K562 (cell line): ENCODE data around the gene ALK. TPM values are rescaled to one million over a fixed set of nuclear protein-coding genes. Genes with fewer than 3 reads are reported as not detected.

Experiments used
- ATAC-seq: fragments of 200-7000 bp; cut with Tn5 transposase; 3 replicates; pipeline ENCODE4 v1.9.1; 2020; ENCODE audit warnings: moderate library complexity
- BruUV-seq: library from RNA; stranded (reverse); fragments of 400-500 nt; replicated peaks from 2 replicates; lab custom pipeline; 2021; lab: Mats Ljungman, UMichigan
- CTCF ChIA-PET: fragments of 300-600 bp; formaldehyde crosslinking; extraction: SDS; loops from one replicate; lab custom pipeline; 2021; ENCODE audit warnings: low intra/inter-chr PET ratio; lab: Yijun Ruan, JAX
- POLR2A ChIA-PET: fragments of 300-600, 350-650 bp; sonication (Branson Sonifier 250); formaldehyde crosslinking; extraction: SDS; loops from one replicate; lab custom pipeline; 2021; ENCODE audit warnings: antibody characterized with exemption, inconsistent platforms; lab: Yijun Ruan, JAX
- DNase-seq, 4 experiments: peaks; one replicate each; pipeline versions ENCODE4 v3.0.0 to v3.0.0-alpha.2; 2011 to 2018; ENCODE audit warnings: low spot score in 3 of 4, mixed read lengths in 3 of 4; ENCODE audit errors: extremely low read depth in 1 of 4
- FAIRE-seq: peaks from 2 replicates; lab custom pipeline; 2011; peaks lifted over from hg19 to GRCh38; lab: Jason Lieb, UNC
- H2AFZ ChIP-seq: 2 replicates; pipeline ENCODE4 v1.6.0; 2011; ENCODE audit warnings: low read depth, low read length, control low read depth, inconsistent platforms
- H3K27ac ChIP-seq: fragments of 200-600 bp; 3 replicates; pipeline ENCODE4 v1.8.0; 2011; ENCODE audit warnings: low read depth, mild to moderate bottlenecking, control low read depth, inconsistent platforms, low read length, moderate library complexity, mixed read lengths; ENCODE audit errors: extremely low read depth
- H3K27me3 ChIP-seq, 2 experiments: fragments of 300-600 bp in 1 of 2; 2 replicates in 1 of 2; 3 replicates in 1 of 2; pipeline versions ENCODE4 v1.6.0 to v1.8.0; 2011; ENCODE audit warnings: inconsistent platforms in 2 of 2, low read length in 2 of 2, mild to moderate bottlenecking in 1 of 2, mixed read lengths in 1 of 2, moderate library complexity in 1 of 2; ENCODE audit not compliant: control insufficient read depth in 2 of 2, insufficient read depth in 2 of 2
- H3K36me3 ChIP-seq: fragments of 300-600 bp; 3 replicates; pipeline ENCODE4 v1.8.0; 2011; ENCODE audit warnings: mild to moderate bottlenecking, low read length, inconsistent platforms; ENCODE audit not compliant: control insufficient read depth, insufficient read depth
- H3K4me1 ChIP-seq, 2 experiments: fragments of 200-600 bp in 1 of 2; replicated peaks in 1 of 2; 2 replicates in 1 of 2; 3 replicates in 1 of 2; pipeline versions ENCODE4 v1.5.1 to v1.8.0; 2011; ENCODE audit warnings: inconsistent platforms in 2 of 2, low read length in 2 of 2, mild to moderate bottlenecking in 1 of 2, mixed read lengths in 1 of 2, moderate library complexity in 1 of 2; ENCODE audit not compliant: control insufficient read depth in 2 of 2, insufficient read depth in 2 of 2
- H3K4me2 ChIP-seq: 2 replicates; pipeline ENCODE4 v1.6.1; 2011; ENCODE audit warnings: low read length, control low read depth, inconsistent platforms, mixed read lengths; ENCODE audit not compliant: insufficient read depth
- H3K4me3 ChIP-seq: fragments of 200-600 bp; sonication (generic), shearing (Covaris generic); 2 replicates; pipeline ENCODE4 v1.5.1; 2016; ENCODE audit warnings: control low read depth, inconsistent platforms
- H3K79me2 ChIP-seq: fragments of 200-600 bp; 3 replicates; pipeline ENCODE4 v1.8.0; 2011; ENCODE audit warnings: low read length, inconsistent platforms; ENCODE audit not compliant: control insufficient read depth, insufficient read depth
- H3K9ac ChIP-seq, 2 experiments: 2 replicates each; pipeline versions ENCODE4 v1.6.0 to v1.6.1; 2011; ENCODE audit warnings: low read depth in 2 of 2, low read length in 2 of 2, control low read depth in 1 of 2, inconsistent platforms in 1 of 2, mild to moderate bottlenecking in 1 of 2, mixed read lengths in 1 of 2; ENCODE audit not compliant: insufficient read depth in 1 of 2
- H3K9me1 ChIP-seq: one replicate; pipeline ENCODE4 v1.6.0; 2011; ENCODE audit warnings: inconsistent platforms, mild to moderate bottlenecking, low read length, moderate library complexity; ENCODE audit not compliant: control insufficient read depth, insufficient read depth
- H3K9me3 ChIP-seq: replicated peaks from 2 replicates; pipeline ENCODE4 v1.5.1; 2011; ENCODE audit warnings: low read depth, low read length, inconsistent platforms; ENCODE audit not compliant: control insufficient read depth, insufficient read depth
- H4K20me1 ChIP-seq: replicated peaks from 2 replicates; pipeline ENCODE4 v1.6.1; 2011; ENCODE audit warnings: low read length, inconsistent platforms, mixed read lengths; ENCODE audit not compliant: control insufficient read depth, insufficient read depth
- CBX8 ChIP-seq: fragments of 200-600 bp; sonication (generic); IDR thresholded peaks from 2 replicates; pipeline ENCODE4 v1.6.1; 2012; ENCODE audit warnings: borderline replicate concordance, mixed run types, low read depth, mild to moderate bottlenecking, moderate library complexity, mixed read lengths, low read length, control low read depth, inconsistent platforms; ENCODE audit not compliant: poor library complexity, severe bottlenecking; ENCODE audit errors: extremely low read depth
- GATA2 ChIP-seq: sonication (generic); formaldehyde crosslinking; IDR thresholded peaks from 2 replicates; pipeline ENCODE4 v1.4.0; 2020; ENCODE audit warnings: mild to moderate bottlenecking, missing genetic modification reagents
- MCM2 ChIP-seq: fragments of 450-650 bp; IDR thresholded peaks from 2 replicates; pipeline ENCODE4 v1.6.1; 2017; ENCODE audit warnings: low read depth, mild to moderate bottlenecking
- MEF2A ChIP-seq: IDR thresholded peaks from 2 replicates; pipeline ENCODE4 v1.6.1; 2011; ENCODE audit warnings: low read depth, mild to moderate bottlenecking, low read length, moderate library complexity; ENCODE audit not compliant: control insufficient read depth
- MTA1 ChIP-seq: fragments of 450-650 bp; IDR thresholded peaks from 2 replicates; pipeline ENCODE4 v1.6.1; 2017; ENCODE audit warnings: borderline replicate concordance
- NFXL1 ChIP-seq: fragments of 450-650 bp; formaldehyde crosslinking; IDR thresholded peaks from 2 replicates; pipeline ENCODE4 v1.4.0; 2021; ENCODE audit warnings: mild to moderate bottlenecking
- NONO ChIP-seq, 2 experiments: fragments of 200-400 bp in 1 of 2; fragments of 450-650 bp in 1 of 2; formaldehyde crosslinking in 1 of 2; IDR thresholded peaks; 2 replicates each; pipeline ENCODE4 v1.6.1; 2017; ENCODE audit warnings: low read depth in 2 of 2, mild to moderate bottlenecking in 2 of 2, moderate library complexity in 2 of 2, low read length in 1 of 2
- NR2C1 ChIP-seq, 2 experiments: fragments of 450-650 bp; IDR thresholded peaks; 2 replicates each; pipeline ENCODE4 v1.6.1; 2017; ENCODE audit warnings: mild to moderate bottlenecking in 2 of 2, antibody characterized with exemption in 1 of 2, inconsistent platforms in 1 of 2, missing compliant biosample characterization in 1 of 2, missing genetic modification characterization in 1 of 2
- POU5F1 ChIP-seq: fragments of 150-350 bp; IDR thresholded peaks from 2 replicates; pipeline ENCODE4 v1.6.1; 2014; ENCODE audit warnings: borderline replicate concordance, low read length, low read depth, mild to moderate bottlenecking; ENCODE audit not compliant: partially characterized antibody
- PYGO2 ChIP-seq: fragments of 450-650 bp; IDR thresholded peaks from 2 replicates; pipeline ENCODE4 v1.6.1; 2016; ENCODE audit warnings: mild to moderate bottlenecking, missing genetic modification characterization, moderate library complexity, missing compliant biosample characterization
- SIN3B ChIP-seq: fragments of 450-650 bp; IDR thresholded peaks from 2 replicates; pipeline ENCODE4 v1.6.1; 2017; ENCODE audit warnings: low read depth, mild to moderate bottlenecking, moderate library complexity
- ZNF316 ChIP-seq: fragments of 450-650 bp; IDR thresholded peaks from 2 replicates; pipeline ENCODE4 v1.6.1; 2016
- WGBS: fragments of 100-300 bp; shearing (Covaris generic); methylation state at CpG from one replicate; pipeline ENCODE4 v1.1.6; 2016; ENCODE audit warnings: low coverage, mixed read lengths; ENCODE audit not compliant: insufficient coverage; ENCODE audit errors: missing lambda C conversion rate; 5-methylcytosine and 5-hydroxymethylcytosine counted together
- in situ Hi-C: fragments of 300-500 bp; cut with MboI; formaldehyde crosslinking; loops from 4 replicates; pipeline ENCODE4 v1.15.0; 2018; ENCODE audit warnings: inconsistent platforms, mixed read lengths
- intact Hi-C: fragments of 100-400 bp; cut with micrococcal nuclease; formaldehyde crosslinking; loops from 2 replicates; pipeline ENCODE4 v1.14.2; 2022
- polyA plus RNA-seq, 8 experiments: library from polyadenylated mRNA; depleted of rRNA in 4 of 8; stranded (reverse) in 5 of 8; unstranded in 3 of 8; fragments of >200 nt; fragmentation: Nextera tagmentation in 2 of 8; fragmentation: Illumina TruSeq in 1 of 8; extraction: Ambion mirVana in 2 of 8; extraction: Trizol in 1 of 8; gene quantifications; 2 replicates each; pipeline versions ENCODE4 v1.2.1 to v1.2.3, GENCODE V29; 2011 to 2014; ENCODE audit warnings: inconsistent platforms in 1 of 8, missing spikeins in 1 of 8
- total RNA-seq, 7 experiments: library from RNA; depleted of rRNA in 6 of 7; stranded (reverse); fragments of >200 nt in 6 of 7; fragmentation: Illumina TruSeq in 2 of 7; extraction: Trizol in 2 of 7; gene quantifications; 2 replicates each; pipeline versions ENCODE4 v1.2.1 to v1.2.3, GENCODE V29; 2011 to 2021; ENCODE audit warnings: low replicate concordance in 1 of 7
- TF ChIP-seq, protein P1 (sequence below): sonication (generic); formaldehyde crosslinking; IDR thresholded peaks from 2 replicates; pipeline ENCODE4 v1.8.0; 2023; ENCODE audit warnings: mild to moderate bottlenecking, missing genetic modification reagents
- TF ChIP-seq, protein P2 (sequence below): fragments of 250-450 bp; sonication (Bioruptor Pico); IDR thresholded peaks from 2 replicates; pipeline ENCODE4 v1.5.1; 2021; ENCODE audit warnings: mild to moderate bottlenecking

ALK gene
- total and polyA plus RNA-seq, 9 of the 15 experiments (the other 6 are each of a cell fraction or from before 2014, with no cell fraction given) = not detected

DNA sequence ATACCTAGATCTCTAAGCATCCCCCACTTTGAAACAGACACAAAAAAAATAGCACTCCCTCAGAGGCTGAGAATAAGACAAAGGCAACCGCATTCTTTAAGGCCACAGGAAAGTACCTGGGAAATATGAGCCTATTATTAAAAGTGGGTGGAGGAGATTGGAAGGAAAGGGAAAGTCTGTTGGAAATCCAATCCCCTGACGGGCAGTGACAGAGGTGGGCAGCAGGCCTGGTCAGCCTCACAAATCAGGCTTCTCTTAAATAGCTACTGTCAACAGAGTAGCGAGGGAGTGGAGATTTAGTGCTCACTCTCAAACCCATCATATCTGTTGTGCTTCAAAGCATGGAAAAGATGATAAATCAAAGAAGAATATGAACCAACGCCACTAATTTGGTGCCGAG lies 324.4 kb downstream of the ALK start:
- no peak overlapping the region for H3K9ac ChIP-seq
- H3K4me1 ChIP-seq = no peaks in the 10 kb centered on the region
- DNase-seq (no peak), FAIRE-seq (no peak), ATAC-seq (no peak)
- no peak overlapping the region for H3K27ac ChIP-seq
- ChIA-PET POLR2A (no interaction called here), CTCF (no interaction called here)
- WGBS = 3% methylated on average over 5 of the region's 5 CpGs
- intact Hi-C loops (no loop called here), in situ Hi-C loops (no loop called here)
- 0 out of 2 replicates have a peak, but pooled peaks cover 5% of the 10 kb centered on the region for H4K20me1 ChIP-seq
- no peaks in the 10 kb centered on the region for H3K36me3 ChIP-seq
- TF ChIP-seq PYGO2 (tag) = no peak
- H2AFZ ChIP-seq = no peak overlapping the region
- BruUV-seq = no TSS peak
- H3K27me3 ChIP-seq = peaks cover 0 to 12% of the 10 kb centered on the region in 2 experiments; a peak in 2 of 5 replicates
- H3K4me2 ChIP-seq = no peak overlapping the region
- no peaks in the 10 kb centered on the region for H3K79me2 ChIP-seq
- H3K4me3 ChIP-seq = no peak overlapping the region
- no peaks in the 10 kb centered on the region for H3K9me1 ChIP-seq
- H3K9me3 ChIP-seq = no peaks in the 10 kb centered on the region

- ATAC-seq = no peak
- Histone ChIP-seq H3K9me3 (no peaks in the 10 kb centered on the region), H3K79me2 (no peaks in the 10 kb centered on the region), H3K4me2 (no peak overlapping the region), H2AFZ (no peak overlapping the region), H3K4me3 (no peak overlapping the region), H4K20me1 (0 out of 2 replicates have a peak, but pooled peaks cover 5% of the 10 kb centered on the region), H3K36me3 (no peaks in the 10 kb centered on the region), H3K9me1 (no peaks in the 10 kb centered on the region), H3K9ac (no peak overlapping the region), H3K27me3 (peaks cover 0 to 15% of the 10 kb centered on the region in 2 experiments; a peak in 2 of 5 replicates), H3K27ac (no peak overlapping the region), H3K4me1 (no peaks in the 10 kb centered on the region)
- CTCF ChIA-PET = no interaction called here
- FAIRE-seq = no peak
- no peak for DNase-seq
- in situ Hi-C loops = no loop called here
- BruUV-seq = no TSS peak
- 0% methylated on average over 2 of the region's 2 CpGs for WGBS
- intact Hi-C loops = no loop called here
- POLR2A ChIA-PET = no interaction called here
- TF ChIP-seq MTA1 = no peak
- TF ChIP-seq SIN3B = no peak
- no peak for TF ChIP-seq ZNF316
- TF ChIP-seq, protein P1, sequence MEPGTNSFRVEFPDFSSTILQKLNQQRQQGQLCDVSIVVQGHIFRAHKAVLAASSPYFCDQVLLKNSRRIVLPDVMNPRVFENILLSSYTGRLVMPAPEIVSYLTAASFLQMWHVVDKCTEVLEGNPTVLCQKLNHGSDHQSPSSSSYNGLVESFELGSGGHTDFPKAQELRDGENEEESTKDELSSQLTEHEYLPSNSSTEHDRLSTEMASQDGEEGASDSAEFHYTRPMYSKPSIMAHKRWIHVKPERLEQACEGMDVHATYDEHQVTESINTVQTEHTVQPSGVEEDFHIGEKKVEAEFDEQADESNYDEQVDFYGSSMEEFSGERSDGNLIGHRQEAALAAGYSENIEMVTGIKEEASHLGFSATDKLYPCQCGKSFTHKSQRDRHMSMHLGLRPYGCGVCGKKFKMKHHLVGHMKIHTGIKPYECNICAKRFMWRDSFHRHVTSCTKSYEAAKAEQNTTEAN (CRISPR knock-in tag) = no peak
- TF ChIP-seq, protein P2, sequence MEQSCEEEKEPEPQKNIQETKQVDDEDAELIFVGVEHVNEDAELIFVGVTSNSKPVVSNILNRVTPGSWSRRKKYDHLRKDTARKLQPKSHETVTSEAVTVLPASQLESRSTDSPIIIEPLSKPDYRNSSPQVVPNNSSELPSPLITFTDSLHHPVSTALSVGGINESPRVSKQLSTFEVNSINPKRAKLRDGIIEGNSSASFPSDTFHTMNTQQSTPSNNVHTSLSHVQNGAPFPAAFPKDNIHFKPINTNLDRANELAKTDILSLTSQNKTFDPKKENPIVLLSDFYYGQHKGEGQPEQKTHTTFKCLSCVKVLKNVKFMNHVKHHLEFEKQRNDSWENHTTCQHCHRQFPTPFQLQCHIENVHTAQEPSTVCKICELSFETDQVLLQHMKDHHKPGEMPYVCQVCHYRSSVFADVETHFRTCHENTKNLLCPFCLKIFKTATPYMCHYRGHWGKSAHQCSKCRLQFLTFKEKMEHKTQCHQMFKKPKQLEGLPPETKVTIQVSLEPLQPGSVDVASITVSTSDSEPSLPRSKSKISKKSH = no peak
- no peak for TF ChIP-seq NONO (IDR thresholded peaks at IDR 0.05; ENCODE audit: low read depth in 2 of 2, low read length in 1 of 2)
- no peak for TF ChIP-seq MCM2
- TF ChIP-seq CBX8 = no peak
- TF ChIP-seq GATA2 (CRISPR knock-in tag) = no peak
- TF ChIP-seq POU5F1 = no peak
- no peak for TF ChIP-seq MEF2A
- TF ChIP-seq NFXL1 = no peak
- TF ChIP-seq NR2C1 (IDR thresholded peaks at IDR 0.05) = no peak
- no peak for TF ChIP-seq NR2C1 (tag; IDR thresholded peaks at IDR 0.05)
Measured at GRCh38 chr2:29596584-29596983, 324.8 kb downstream of the ALK start.
